Type B pancreatic cell (in vitro differentiated cells): ENCODE measurements around the gene PRKCI. TPM values are rescaled to one million over a fixed set of nuclear protein-coding genes. Genes with fewer than 3 reads are reported as not detected.

Source experiments
- DNase-seq: peaks from one replicate; pipeline ENCODE4 v3.0.0; 2021; ENCODE audit warnings: mixed read lengths; ENCODE audit not compliant: unreplicated experiment; ENCODE audit errors: extremely low spot score
- H3K27ac Mint-ChIP-seq: 2 replicates; pipeline ENCODE4 v1.8.0; 2021; ENCODE audit warnings: mild to moderate bottlenecking, mixed read lengths
- H3K27me3 Mint-ChIP-seq: 2 replicates; pipeline ENCODE4 v1.8.0; 2021; ENCODE audit warnings: mixed read lengths
- H3K36me3 Mint-ChIP-seq: 2 replicates; pipeline ENCODE4 v1.8.0; 2021; ENCODE audit warnings: mixed read lengths
- H3K4me1 Mint-ChIP-seq: one replicate; pipeline ENCODE4 v1.8.0; 2021; ENCODE audit warnings: mixed read lengths; ENCODE audit not compliant: unreplicated experiment
- H3K4me3 Mint-ChIP-seq: 2 replicates; pipeline ENCODE4 v1.8.0; 2021; ENCODE audit warnings: mild to moderate bottlenecking, mixed read lengths
- H3K9me3 Mint-ChIP-seq: 2 replicates; pipeline ENCODE4 v1.8.0; 2021; ENCODE audit warnings: mixed read lengths
- total RNA-seq: library from RNA; stranded (reverse); gene quantifications from 2 replicates; pipeline ENCODE4 v1.2.1, GENCODE V29; 2021; ENCODE audit warnings: low replicate concordance
- TF ChIP-seq, protein P1 (sequence below): fragments of 200-600 bp; sonication (generic); conservative IDR thresholded peaks from 2 replicates; pipeline ENCODE4 v1.5.0; 2021; ENCODE audit warnings: antibody characterized with exemption, mild to moderate bottlenecking

The PRKCI gene
- total RNA-seq, 1 donor from 2014 or later, result 47.3 TPM

GRCh38 chr3:170317954-170318353, 95.7 kb downstream of the PRKCI start:
- H3K36me3 Mint-ChIP-seq, result no peaks in the 10 kb centered on the region
- no peak overlapping the region for H3K4me3 Mint-ChIP-seq

GRCh38 chr3:170320461-170321121, 98.4 kb downstream of the PRKCI start:
- H3K4me3 Mint-ChIP-seq, result peak overlapping the region; percentile 64
- TF ChIP-seq, protein P1, sequence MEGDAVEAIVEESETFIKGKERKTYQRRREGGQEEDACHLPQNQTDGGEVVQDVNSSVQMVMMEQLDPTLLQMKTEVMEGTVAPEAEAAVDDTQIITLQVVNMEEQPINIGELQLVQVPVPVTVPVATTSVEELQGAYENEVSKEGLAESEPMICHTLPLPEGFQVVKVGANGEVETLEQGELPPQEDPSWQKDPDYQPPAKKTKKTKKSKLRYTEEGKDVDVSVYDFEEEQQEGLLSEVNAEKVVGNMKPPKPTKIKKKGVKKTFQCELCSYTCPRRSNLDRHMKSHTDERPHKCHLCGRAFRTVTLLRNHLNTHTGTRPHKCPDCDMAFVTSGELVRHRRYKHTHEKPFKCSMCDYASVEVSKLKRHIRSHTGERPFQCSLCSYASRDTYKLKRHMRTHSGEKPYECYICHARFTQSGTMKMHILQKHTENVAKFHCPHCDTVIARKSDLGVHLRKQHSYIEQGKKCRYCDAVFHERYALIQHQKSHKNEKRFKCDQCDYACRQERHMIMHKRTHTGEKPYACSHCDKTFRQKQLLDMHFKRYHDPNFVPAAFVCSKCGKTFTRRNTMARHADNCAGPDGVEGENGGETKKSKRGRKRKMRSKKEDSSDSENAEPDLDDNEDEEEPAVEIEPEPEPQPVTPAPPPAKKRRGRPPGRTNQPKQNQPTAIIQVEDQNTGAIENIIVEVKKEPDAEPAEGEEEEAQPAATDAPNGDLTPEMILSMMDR, result no peak
- no peaks in the 10 kb centered on the region for H3K36me3 Mint-ChIP-seq
- H3K27ac Mint-ChIP-seq, result peak overlapping the region; percentile 71
- H3K9me3 Mint-ChIP-seq, result peaks cover 4% of the 10 kb centered on the region
- peaks cover 28% of the 10 kb centered on the region for H3K4me1 Mint-ChIP-seq
- H3K27me3 Mint-ChIP-seq, result no peaks in the 10 kb centered on the region
- DNase-seq, result no peak

More at GRCh38 chr3:170317954-170318353, 95.7 kb downstream of the PRKCI start:
- no peaks in the 10 kb centered on the region for H3K27me3 Mint-ChIP-seq
- H3K27ac Mint-ChIP-seq, result no peak overlapping the region
- peaks cover 19% of the 10 kb centered on the region for H3K4me1 Mint-ChIP-seq
- TF ChIP-seq, protein P1, result no peak
- peaks cover 4% of the 10 kb centered on the region for H3K9me3 Mint-ChIP-seq
- no peak for DNase-seq

- Mint-ChIP-seq H3K4me1 (peaks cover 28% of the 10 kb centered on the region), H3K36me3 (no peaks in the 10 kb centered on the region), H3K27me3 (no peaks in the 10 kb centered on the region), H3K27ac (peak overlapping the region; percentile 71), H3K9me3 (peaks cover 4% of the 10 kb centered on the region), H3K4me3 (no peak overlapping the region)
- TF ChIP-seq, protein P1, result no peak
- DNase-seq, result no peak
These were observed 99.3 kb downstream of the PRKCI start for GRCh38 chr3:170321321-170322034.

DNA sequence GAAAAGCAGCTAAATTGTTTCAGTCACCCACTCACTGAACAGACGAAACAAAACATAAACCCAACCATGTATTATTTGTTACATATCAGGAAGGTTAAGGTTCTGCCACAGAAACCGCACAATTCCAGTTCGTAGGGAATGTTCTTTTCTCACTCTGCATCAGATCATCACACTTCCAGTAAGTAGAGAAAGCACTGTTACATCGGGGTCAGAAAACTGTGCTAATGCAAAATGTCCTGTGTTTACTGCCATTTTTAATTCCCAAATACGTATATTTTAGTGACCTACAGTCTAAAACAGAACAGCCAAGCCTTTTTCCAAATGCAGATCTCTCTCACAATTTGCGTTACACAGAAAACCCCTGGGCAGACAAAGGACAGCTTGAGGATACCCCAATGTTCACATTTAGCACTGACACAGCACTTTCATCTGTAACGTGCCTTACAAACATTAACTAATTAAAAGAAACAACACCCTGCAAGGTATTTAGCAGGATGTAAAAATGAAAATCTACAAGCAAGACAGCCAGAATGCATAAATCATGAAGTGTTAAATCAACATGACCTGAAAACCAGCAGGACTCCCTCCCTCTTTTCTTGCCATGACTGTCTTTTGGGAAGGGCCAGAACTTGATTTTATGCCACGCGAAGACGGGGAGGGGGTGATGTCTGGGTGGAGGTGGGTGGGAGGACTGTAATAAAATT, 100.5 kb downstream of the PRKCI start:
- peaks cover 9% of the 10 kb centered on the region for H3K9me3 Mint-ChIP-seq
- H3K27me3 Mint-ChIP-seq, result no peaks in the 10 kb centered on the region
- TF ChIP-seq, protein P1, result no peak
- peak overlapping the region; percentile 22 for H3K27ac Mint-ChIP-seq
- H3K4me3 Mint-ChIP-seq, result peak overlapping the region; percentile 42
- no peaks in the 10 kb centered on the region for H3K36me3 Mint-ChIP-seq
- DNase-seq, result no peak
- H3K4me1 Mint-ChIP-seq, result peaks cover 28% of the 10 kb centered on the region

GRCh38 chr3:170323331-170323730, 101.1 kb downstream of the PRKCI start:
- H3K4me3 Mint-ChIP-seq, result peak overlapping the region; percentile 42
- H3K36me3 Mint-ChIP-seq, result no peaks in the 10 kb centered on the region
- peak overlapping the region; percentile 22 for H3K27ac Mint-ChIP-seq
- TF ChIP-seq, protein P1, result no peak
- DNase-seq, result no peak
- peaks cover 28% of the 10 kb centered on the region for H3K4me1 Mint-ChIP-seq
- H3K9me3 Mint-ChIP-seq, result peaks cover 9% of the 10 kb centered on the region
- H3K27me3 Mint-ChIP-seq, result no peaks in the 10 kb centered on the region
